Measurements from ENCODE around the gene ZSCAN5B. TPM values are rescaled to one million over a fixed set of nuclear protein-coding genes. Genes with fewer than 3 reads are reported as not detected.

ZSCAN5B gene
- total and polyA plus RNA-seq, 9 of the 15 experiments (the other 6 are each of a cell fraction or from before 2014, with no cell fraction given), result 0.03 to 0.07 TPM; not detected in 7

DNA sequence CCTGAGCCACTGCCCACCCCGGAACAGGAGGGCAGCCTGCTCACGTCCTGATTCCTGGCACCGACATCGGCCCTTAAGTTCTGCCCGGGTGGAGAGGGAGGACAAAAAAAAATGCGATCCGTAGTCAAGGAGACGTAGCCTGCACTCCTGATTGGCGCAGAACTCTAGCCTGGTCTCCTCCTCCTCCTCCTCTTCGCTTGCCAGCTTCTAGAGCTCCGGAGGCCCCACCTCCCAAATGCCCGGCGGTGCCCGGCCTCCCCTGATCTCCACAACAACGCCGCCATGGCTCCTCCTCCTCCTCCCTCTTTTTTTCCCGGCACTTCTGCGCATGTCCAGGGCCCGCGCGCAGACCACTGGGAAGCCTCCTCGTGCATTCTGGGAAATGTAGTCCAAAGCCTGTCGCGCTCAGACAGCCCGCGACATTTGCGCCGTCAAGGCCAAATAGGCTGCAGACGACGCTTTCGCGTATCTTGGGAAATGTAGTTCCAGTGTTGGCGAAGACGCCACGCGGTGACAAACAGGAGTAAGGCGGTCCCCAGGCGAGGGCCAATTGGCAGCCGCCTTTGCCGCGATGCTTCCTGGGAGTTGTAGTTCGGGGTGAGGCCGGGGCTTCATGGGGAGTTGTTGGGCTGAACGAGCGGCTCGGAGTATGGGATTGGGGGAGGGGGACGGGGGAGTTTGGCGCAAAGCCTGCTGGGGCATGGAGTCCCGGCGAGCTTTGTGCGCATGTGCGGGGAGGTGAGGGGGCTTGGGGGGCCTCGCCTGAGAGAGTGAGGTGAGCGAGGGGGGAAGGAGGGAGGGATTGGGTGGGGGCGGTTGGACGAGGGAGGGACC lies 56.8 kb downstream of the ZSCAN5B start, which contains the start of gene ZNF444 (continued):
- TF ChIP-seq ZFP30 (CRISPR knock-in tag; IDR thresholded peaks at IDR 0.05; ENCODE audit: borderline replicate concordance) (no peak), HSF4 (CRISPR knock-in tag; IDR thresholded peaks at IDR 0.05; ENCODE audit: borderline replicate concordance) (no peak), TGIF2 (CRISPR knock-in tag; IDR thresholded peaks at IDR 0.05) (no peak), RAD51 (IDR thresholded peaks at IDR 0.05; ENCODE audit: borderline replicate concordance, low read depth) (no peak), BRCA1 (IDR thresholded peaks at IDR 0.05) (no peak), BRCA1 (CRISPR knock-in tag; IDR thresholded peaks at IDR 0.05) (no peak), NCOA6 (IDR thresholded peaks at IDR 0.05) (no peak), HNRNPUL1 (IDR thresholded peaks at IDR 0.05; ENCODE audit: low read length) (no peak), HMG20A (CRISPR knock-in tag; conservative IDR thresholded peaks at IDR 0.05) (no peak), GATA2 (CRISPR knock-in tag; IDR thresholded peaks at IDR 0.05) (no peak), ZNF436 (CRISPR knock-in tag; IDR thresholded peaks at IDR 0.05) (no peak), TOE1 (IDR thresholded peaks at IDR 0.05; ENCODE audit: borderline replicate concordance) (no peak; the same call in 1 of the 2 replicates), TOE1 (CRISPR knock-in tag; IDR thresholded peaks at IDR 0.05; ENCODE audit: borderline replicate concordance, low read depth) (no peak), KDM1A (IDR thresholded peaks at IDR 0.05) (peak in 1 of 2 experiments; percentile 43; a peak in 1 of 4 replicates), NCOA1 (IDR thresholded peaks at IDR 0.05; ENCODE audit: low read depth) (no peak)
- TF ChIP-seq, protein P1, sequence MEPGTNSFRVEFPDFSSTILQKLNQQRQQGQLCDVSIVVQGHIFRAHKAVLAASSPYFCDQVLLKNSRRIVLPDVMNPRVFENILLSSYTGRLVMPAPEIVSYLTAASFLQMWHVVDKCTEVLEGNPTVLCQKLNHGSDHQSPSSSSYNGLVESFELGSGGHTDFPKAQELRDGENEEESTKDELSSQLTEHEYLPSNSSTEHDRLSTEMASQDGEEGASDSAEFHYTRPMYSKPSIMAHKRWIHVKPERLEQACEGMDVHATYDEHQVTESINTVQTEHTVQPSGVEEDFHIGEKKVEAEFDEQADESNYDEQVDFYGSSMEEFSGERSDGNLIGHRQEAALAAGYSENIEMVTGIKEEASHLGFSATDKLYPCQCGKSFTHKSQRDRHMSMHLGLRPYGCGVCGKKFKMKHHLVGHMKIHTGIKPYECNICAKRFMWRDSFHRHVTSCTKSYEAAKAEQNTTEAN (CRISPR knock-in tag; IDR thresholded peaks at IDR 0.05), result 0 out of 2 replicates have a peak, but pooled peaks have one; percentile 57
- TF ChIP-seq, protein P2, sequence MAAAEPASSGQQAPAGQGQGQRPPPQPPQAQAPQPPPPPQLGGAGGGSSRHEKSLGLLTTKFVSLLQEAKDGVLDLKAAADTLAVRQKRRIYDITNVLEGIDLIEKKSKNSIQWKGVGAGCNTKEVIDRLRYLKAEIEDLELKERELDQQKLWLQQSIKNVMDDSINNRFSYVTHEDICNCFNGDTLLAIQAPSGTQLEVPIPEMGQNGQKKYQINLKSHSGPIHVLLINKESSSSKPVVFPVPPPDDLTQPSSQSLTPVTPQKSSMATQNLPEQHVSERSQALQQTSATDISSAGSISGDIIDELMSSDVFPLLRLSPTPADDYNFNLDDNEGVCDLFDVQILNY (CRISPR knock-in tag; IDR thresholded peaks at IDR 0.05), result no peak
- TF ChIP-seq, protein P3, sequence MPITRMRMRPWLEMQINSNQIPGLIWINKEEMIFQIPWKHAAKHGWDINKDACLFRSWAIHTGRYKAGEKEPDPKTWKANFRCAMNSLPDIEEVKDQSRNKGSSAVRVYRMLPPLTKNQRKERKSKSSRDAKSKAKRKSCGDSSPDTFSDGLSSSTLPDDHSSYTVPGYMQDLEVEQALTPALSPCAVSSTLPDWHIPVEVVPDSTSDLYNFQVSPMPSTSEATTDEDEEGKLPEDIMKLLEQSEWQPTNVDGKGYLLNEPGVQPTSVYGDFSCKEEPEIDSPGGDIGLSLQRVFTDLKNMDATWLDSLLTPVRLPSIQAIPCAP (CRISPR knock-in tag; IDR thresholded peaks at IDR 0.05; ENCODE audit: borderline replicate concordance), result no peak
- TF ChIP-seq, protein P4, sequence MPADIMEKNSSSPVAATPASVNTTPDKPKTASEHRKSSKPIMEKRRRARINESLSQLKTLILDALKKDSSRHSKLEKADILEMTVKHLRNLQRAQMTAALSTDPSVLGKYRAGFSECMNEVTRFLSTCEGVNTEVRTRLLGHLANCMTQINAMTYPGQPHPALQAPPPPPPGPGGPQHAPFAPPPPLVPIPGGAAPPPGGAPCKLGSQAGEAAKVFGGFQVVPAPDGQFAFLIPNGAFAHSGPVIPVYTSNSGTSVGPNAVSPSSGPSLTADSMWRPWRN (IDR thresholded peaks at IDR 0.05; ENCODE audit: low read depth), result no peak
